Caco-2 (cell line): ENCODE data around the gene MED31. TPM values are rescaled to one million over a fixed set of nuclear protein-coding genes. Genes with fewer than 3 reads are reported as not detected.
"Not testable (repeated sequence)": the region's sequence is repeated elsewhere in the genome, so short reads cannot be mapped to it uniquely, and the experiment has no call there.

Source experiments
- BruUV-seq: library from RNA; stranded (reverse); fragments of 400-500 nt; replicated peaks from 2 replicates; lab custom pipeline; 2021; lab: Mats Ljungman, UMichigan
- CTCF ChIA-PET: fragments of 300-600 bp; sonication (Branson Sonifier 250); formaldehyde crosslinking; loops from one replicate; lab custom pipeline; 2022; ENCODE audit warnings: antibody characterized with exemption; lab: Charles Lee
- POLR2A ChIA-PET: fragments of 300-600 bp; sonication (Branson Sonifier 250); formaldehyde crosslinking; loops from one replicate; lab custom pipeline; 2022; ENCODE audit warnings: antibody characterized with exemption; lab: Charles Lee
- DNase-seq, 2 experiments: peaks; one replicate each; pipeline versions ENCODE4 v3.0.0 to v3.0.0-alpha.2; 2020 to 2022
- H3K27me3 ChIP-seq: replicated peaks from 2 replicates; pipeline ENCODE4 v1.6.0; 2011; ENCODE audit warnings: low read length; ENCODE audit not compliant: control insufficient read depth, insufficient read depth
- H3K36me3 ChIP-seq: 2 replicates; pipeline ENCODE4 v1.5.1; 2011; ENCODE audit warnings: low read length; ENCODE audit not compliant: control insufficient read depth, insufficient read depth
- H3K4me1 ChIP-seq: fragments of 250-450 bp; sonication (Bioruptor Pico); 2 replicates; pipeline ENCODE4 v1.5.1; 2020; ENCODE audit warnings: mild to moderate bottlenecking
- H3K4me3 ChIP-seq: 2 replicates; pipeline ENCODE4 v1.5.1; 2011; ENCODE audit warnings: low read depth, mild to moderate bottlenecking, control low read depth, low read length
- H3K9me3 ChIP-seq: fragments of 250-450 bp; sonication (Bioruptor Pico); 2 replicates; pipeline ENCODE4 v1.5.1; 2020; ENCODE audit warnings: mild to moderate bottlenecking, moderate library complexity
- H3K27ac Mint-ChIP-seq: one replicate; pipeline ENCODE4 v1.8.0; 2022; ENCODE audit warnings: mixed read lengths; ENCODE audit not compliant: unreplicated experiment
- H3K27me3 Mint-ChIP-seq: one replicate; pipeline ENCODE4 v1.8.0; 2022; ENCODE audit warnings: mixed read lengths; ENCODE audit not compliant: insufficient read depth, unreplicated experiment
- H3K36me3 Mint-ChIP-seq: one replicate; pipeline ENCODE4 v1.8.0; 2022; ENCODE audit warnings: mild to moderate bottlenecking, mixed read lengths; ENCODE audit not compliant: insufficient read depth, unreplicated experiment
- H3K4me1 Mint-ChIP-seq: one replicate; pipeline ENCODE4 v1.8.0; 2022; ENCODE audit warnings: low read depth, mixed read lengths; ENCODE audit not compliant: unreplicated experiment
- H3K4me3 Mint-ChIP-seq: one replicate; pipeline ENCODE4 v1.8.0; 2022; ENCODE audit warnings: mild to moderate bottlenecking, moderate library complexity, mixed read lengths; ENCODE audit not compliant: unreplicated experiment
- H3K9me3 Mint-ChIP-seq: one replicate; pipeline ENCODE4 v1.8.0; 2022; ENCODE audit warnings: mixed read lengths; ENCODE audit not compliant: unreplicated experiment
- CTCF ChIP-seq, 2 experiments: fragments of 200-600 bp in 1 of 2; IDR thresholded peaks; 1 replicate in 1 of 2; 2 replicates in 1 of 2; pipeline versions ENCODE4 v1.5.1 to v1.8.0; 2011 to 2022; ENCODE audit warnings: antibody characterized with exemption in 1 of 2, control low read depth in 1 of 2, inconsistent platforms in 1 of 2, low read depth in 1 of 2, low read length in 1 of 2, mild to moderate bottlenecking in 1 of 2, moderate library complexity in 1 of 2; ENCODE audit not compliant: insufficient read depth in 1 of 2, severe bottlenecking in 1 of 2, unreplicated experiment in 1 of 2
- intact Hi-C: fragments of 100-400 bp; cut with micrococcal nuclease; formaldehyde crosslinking; loops from one replicate; pipeline ENCODE4 v1.10.0; 2022; ENCODE audit not compliant: unreplicated experiment
- microRNA-seq: library from miRNA; unstranded; fragments of <30 nt; microRNA quantifications from one replicate; pipeline ENCODE4 v1.2.0, GENCODE V29; 2022
- total RNA-seq: library from RNA; stranded (reverse); gene quantifications from 2 replicates; pipeline ENCODE4 v1.2.3, GENCODE V29; 2022

The MED31 gene
- total RNA-seq, 1 experiment from 2014 or later = 9.5 TPM

- peaks cover 15% of the 10 kb centered on the region for H3K4me1 ChIP-seq
- CTCF ChIA-PET = no interaction called here
- Mint-ChIP-seq H3K27ac (no peak overlapping the region), H3K27me3 (no peaks in the 10 kb centered on the region), H3K36me3 (peaks cover 8% of the 10 kb centered on the region), H3K4me1 (peaks cover 7% of the 10 kb centered on the region), H3K4me3 (no peak overlapping the region), H3K9me3 (no peaks in the 10 kb centered on the region)
- H3K27me3 ChIP-seq = no peaks in the 10 kb centered on the region
- POLR2A ChIA-PET = no interaction called here
- H3K4me3 ChIP-seq = no peak overlapping the region
- H3K36me3 ChIP-seq = no peaks in the 10 kb centered on the region
- no peaks in the 10 kb centered on the region for H3K9me3 ChIP-seq
- no peak for TF ChIP-seq CTCF (IDR thresholded peaks at IDR 0.05; ENCODE audit: insufficient read depth in 1 of 2, low read depth in 1 of 2, low read length in 1 of 2, severe bottlenecking in 1 of 2, unreplicated experiment in 1 of 2)
- no TSS peak for BruUV-seq
- intact Hi-C loops = no loop called here
- DNase-seq = no peak
These were observed 55.3 kb downstream of the MED31 start for GRCh38 chr17:6596081-6596480.

GRCh38 chr17:6593371-6593770 lies 58.0 kb downstream of the MED31 start:
- POLR2A ChIA-PET, CTCF ChIA-PET, H3K9me3 Mint-ChIP-seq, BruUV-seq, H3K9me3 ChIP-seq, H3K36me3 Mint-ChIP-seq, H3K36me3 ChIP-seq, H3K27me3 ChIP-seq, H3K27ac Mint-ChIP-seq, H3K4me1 Mint-ChIP-seq, H3K4me3 Mint-ChIP-seq, H3K27me3 Mint-ChIP-seq, H3K4me3 ChIP-seq, intact Hi-C loops, DNase-seq: not testable (repeated sequence)
- H3K4me1 ChIP-seq = peaks cover 15% of the 10 kb centered on the region

Small RNA genes within 50 kb of the gene (microRNA-seq; reads per million reads assigned to microRNA genes)
- not detected for gene MIR4520-1
- gene MIR4520-2 = not detected

Other genes starting within 250 kb of the MED31 start
- not detected in 2 replicates for gene AIPL1, start 216.5 kb downstream of the MED31 start, total RNA-seq
- 15.8 and 15.9 TPM in 2 replicates for gene PIMREG, start 207.2 kb downstream of the MED31 start, total RNA-seq
- gene PITPNM3, start 95.0 kb downstream of the MED31 start, total RNA-seq = 0.32 and 0.50 TPM in 2 replicates
- 7.7 and 9.8 TPM in 2 replicates for gene KIAA0753, start 10.9 kb downstream of the MED31 start, total RNA-seq
- gene TXNDC17, start 10.5 kb downstream of the MED31 start, total RNA-seq = 59.1 and 68.6 TPM in 2 replicates
- 3.1 and 3.4 TPM in 2 replicates for gene C17orf100, start 157 bp upstream of the MED31 start, total RNA-seq
- gene SLC13A5, start 61.8 kb upstream of the MED31 start, total RNA-seq = 0.11 TPM in 1 of 2 replicates, not detected in the other
- 0.25 TPM in 1 of 2 replicates, not detected in the other for gene XAF1, start 104.4 kb upstream of the MED31 start, total RNA-seq
- not detected in 2 replicates for gene FBXO39, start 124.6 kb upstream of the MED31 start, total RNA-seq
- gene TEKT1, start 180.1 kb upstream of the MED31 start, total RNA-seq = not detected in 2 replicates